Lung (tissue), 16 donors: ENCODE measurements around the gene IL13RA2. TPM values are rescaled to one million over a fixed set of nuclear protein-coding genes. Genes with fewer than 3 reads are reported as not detected.

Experiments
- ATAC-seq: fragments of 200-7000 bp; cut with Tn5 transposase; one replicate; pipeline ENCODE4 v1.9.1; 2020; ENCODE audit warnings: moderate number of reproducible peaks; ENCODE audit not compliant: insufficient read depth, low FRiP score
- DNase-seq, 3 donors: peaks; one replicate each; pipeline ENCODE4 v3.0.0-alpha.2; 2013 to 2017
- H3K27ac ChIP-seq, 2 donors: one replicate each; pipeline ENCODE4 v1.5.1; 2013; ENCODE audit warnings: mild to moderate bottlenecking in 2 of 2, moderate library complexity in 2 of 2, control low read depth in 1 of 2, inconsistent platforms in 1 of 2, low read depth in 1 of 2, low read length in 1 of 2
- H3K27me3 ChIP-seq, 3 donors: one replicate each; pipeline ENCODE4 v1.5.1; 2013; ENCODE audit warnings: low read length in 2 of 3; ENCODE audit not compliant: control insufficient read depth in 3 of 3, insufficient read depth in 3 of 3
- H3K36me3 ChIP-seq, 4 donors: one replicate each; pipeline ENCODE4 v1.5.1; 2013; ENCODE audit warnings: low read length in 4 of 4, mild to moderate bottlenecking in 1 of 4, moderate library complexity in 1 of 4; ENCODE audit not compliant: control insufficient read depth in 4 of 4, insufficient read depth in 4 of 4
- H3K4me1 ChIP-seq, 5 donors: one replicate each; pipeline ENCODE4 v1.5.1; 2013; ENCODE audit warnings: low read length in 5 of 5, mild to moderate bottlenecking in 2 of 5, moderate library complexity in 1 of 5; ENCODE audit not compliant: control insufficient read depth in 5 of 5, insufficient read depth in 5 of 5
- H3K4me3 ChIP-seq: one replicate; pipeline ENCODE4 v1.5.1; 2013; ENCODE audit warnings: mild to moderate bottlenecking, control low read depth, moderate library complexity
- H3K9ac ChIP-seq, 2 donors: one replicate each; pipeline ENCODE4 v1.5.1; 2013; ENCODE audit warnings: low read length in 2 of 2, control low read depth in 1 of 2; ENCODE audit not compliant: insufficient read depth in 1 of 2
- H3K9me3 ChIP-seq, 4 donors: one replicate each; pipeline ENCODE4 v1.5.1; 2013; ENCODE audit warnings: low read length in 3 of 4, mild to moderate bottlenecking in 1 of 4, moderate library complexity in 1 of 4; ENCODE audit not compliant: control insufficient read depth in 4 of 4, insufficient read depth in 3 of 4
- WGBS, 2 donors: extraction: QIAGEN DNeasy Blood & Tissue Kit; methylation state at CpG; one replicate each; pipeline ENCODE4 v1.1.7; 2013; 5-methylcytosine and 5-hydroxymethylcytosine counted together
- long read RNA-seq, 5 donors: transcript quantifications; one replicate each; lab custom pipeline, GENCODE V29; 2026
- polyA plus RNA-seq, 2 donors: library from polyadenylated mRNA; stranded (reverse); fragments of 200-250 nt; gene quantifications; one replicate each; pipeline ENCODE4 v1.2.1, GENCODE V29; 2013
- total RNA-seq, 2 donors: library from RNA; depleted of rRNA in 1 of 2; stranded (reverse); fragments of >200 nt in 1 of 2; gene quantifications; one replicate each; pipeline ENCODE4 v1.2.1, GENCODE V29; 2014 to 2021
- TF ChIP-seq, protein P1 (sequence below): IDR thresholded peaks from 2 replicates; pipeline ENCODE4 v1.5.1; 2012; ENCODE audit warnings: mild to moderate bottlenecking; ENCODE audit errors: control extremely low read depth, extremely low read depth
- donor health status: control.
- donor health status: control.
- donor health status: Bipolar disorder and iron deficiency.
- donor health status: healthy.
- donor health status: DM: yes; HTN: yes; CAD: no.

Gene IL13RA2, protein sequence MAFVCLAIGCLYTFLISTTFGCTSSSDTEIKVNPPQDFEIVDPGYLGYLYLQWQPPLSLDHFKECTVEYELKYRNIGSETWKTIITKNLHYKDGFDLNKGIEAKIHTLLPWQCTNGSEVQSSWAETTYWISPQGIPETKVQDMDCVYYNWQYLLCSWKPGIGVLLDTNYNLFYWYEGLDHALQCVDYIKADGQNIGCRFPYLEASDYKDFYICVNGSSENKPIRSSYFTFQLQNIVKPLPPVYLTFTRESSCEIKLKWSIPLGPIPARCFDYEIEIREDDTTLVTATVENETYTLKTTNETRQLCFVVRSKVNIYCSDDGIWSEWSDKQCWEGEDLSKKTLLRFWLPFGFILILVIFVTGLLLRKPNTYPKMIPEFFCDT
- 1 to 10 TPM; 3.3 to 4.4 TPM for total RNA-seq
- 1 to 10 TPM in 1 of 2 donors, under 1 TPM in 1; 0.71 to 2.7 TPM for polyA plus RNA-seq
- long read RNA-seq, donor 1, result 0 reads
- long read RNA-seq, donor 2, result 0 reads
- long read RNA-seq, donor 3, result 0 reads
- long read RNA-seq, donor 4, result 0 reads
- long read RNA-seq, donor 5, partial matches to known transcripts, result 0 of 1 reads
- long read RNA-seq, donor 5, other reads (novel, unspliced or antisense), result 0 of 1 reads

DNA sequence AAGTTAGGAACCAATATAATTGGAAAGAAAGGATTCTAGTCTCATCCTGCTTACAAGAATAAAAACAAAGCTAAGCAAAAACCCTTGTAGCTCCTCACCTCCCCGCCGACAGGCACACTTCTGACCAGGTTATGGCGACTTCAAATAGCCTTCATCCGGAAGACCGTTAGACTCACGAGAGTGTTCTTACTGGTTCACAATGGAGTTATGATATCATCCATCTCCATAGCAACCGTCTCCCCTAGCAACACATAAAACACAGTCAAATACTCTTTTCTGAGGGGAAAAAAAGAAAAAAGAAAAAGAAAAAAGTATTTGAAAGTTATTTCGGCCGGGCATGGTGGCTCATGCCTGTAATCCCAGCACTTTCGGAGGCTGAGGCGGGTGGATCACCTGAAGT, at the start of gene IL13RA2:
IL13RA2 (minus strand) TSS at position 162 of the 400 bp plus-strand sequence. CDS start 347 bp downstream, outside the sequence.
- ATAC-seq (no peak), DNase-seq (peak in 1 of 3 donors; percentile 10)
- peaks cover 0 to 2% (median 0%) of the 10 kb centered on the region in 5 donors for H3K4me1 ChIP-seq
- 73 to 92% methylated on average over 11 of the region's 11 CpGs for WGBS, 2 donors
- TF ChIP-seq, protein P1, sequence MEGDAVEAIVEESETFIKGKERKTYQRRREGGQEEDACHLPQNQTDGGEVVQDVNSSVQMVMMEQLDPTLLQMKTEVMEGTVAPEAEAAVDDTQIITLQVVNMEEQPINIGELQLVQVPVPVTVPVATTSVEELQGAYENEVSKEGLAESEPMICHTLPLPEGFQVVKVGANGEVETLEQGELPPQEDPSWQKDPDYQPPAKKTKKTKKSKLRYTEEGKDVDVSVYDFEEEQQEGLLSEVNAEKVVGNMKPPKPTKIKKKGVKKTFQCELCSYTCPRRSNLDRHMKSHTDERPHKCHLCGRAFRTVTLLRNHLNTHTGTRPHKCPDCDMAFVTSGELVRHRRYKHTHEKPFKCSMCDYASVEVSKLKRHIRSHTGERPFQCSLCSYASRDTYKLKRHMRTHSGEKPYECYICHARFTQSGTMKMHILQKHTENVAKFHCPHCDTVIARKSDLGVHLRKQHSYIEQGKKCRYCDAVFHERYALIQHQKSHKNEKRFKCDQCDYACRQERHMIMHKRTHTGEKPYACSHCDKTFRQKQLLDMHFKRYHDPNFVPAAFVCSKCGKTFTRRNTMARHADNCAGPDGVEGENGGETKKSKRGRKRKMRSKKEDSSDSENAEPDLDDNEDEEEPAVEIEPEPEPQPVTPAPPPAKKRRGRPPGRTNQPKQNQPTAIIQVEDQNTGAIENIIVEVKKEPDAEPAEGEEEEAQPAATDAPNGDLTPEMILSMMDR, result no peak
- no peak within 1 kb of the TSS for H3K27ac ChIP-seq
- no peak within 1 kb of the TSS for H3K9ac ChIP-seq
- H3K9me3 ChIP-seq, result no peaks in the 10 kb centered on the region
- no peaks in the 10 kb centered on the region for H3K36me3 ChIP-seq
- peaks cover 0 to 24% (median 4%) of the 10 kb centered on the region in 3 donors for H3K27me3 ChIP-seq
- no peak within 1 kb of the TSS for H3K4me3 ChIP-seq

DNA sequence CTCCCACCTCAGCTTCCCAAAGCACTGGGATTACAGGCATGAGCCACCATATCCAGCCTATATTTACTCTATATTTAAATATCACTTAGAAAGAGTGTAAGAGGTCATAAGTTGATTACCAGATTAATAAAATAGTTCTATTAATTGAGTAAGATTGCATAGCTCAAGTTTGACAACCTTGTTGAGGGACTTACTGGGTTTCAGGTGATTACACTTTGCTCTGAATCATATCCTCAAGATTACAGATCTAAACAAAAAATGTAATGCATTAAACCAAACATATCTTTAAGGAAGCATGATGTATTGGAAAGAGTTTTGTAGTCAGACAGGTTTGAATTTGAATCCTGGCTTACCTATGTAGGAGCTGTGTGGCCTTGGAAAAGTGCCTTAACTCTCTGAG, 47.9 kb upstream of the IL13RA2 start:
- no peak for ATAC-seq
- peaks cover 0 to 7% (median 3%) of the 10 kb centered on the region in 4 donors for H3K9me3 ChIP-seq
- H3K36me3 ChIP-seq, result no peaks in the 10 kb centered on the region
- H3K27ac ChIP-seq, result no peak overlapping the region
- no peak overlapping the region for H3K9ac ChIP-seq
- H3K4me3 ChIP-seq, result no peak overlapping the region
- H3K27me3 ChIP-seq, result peaks cover 0 to 12% (median 9%) of the 10 kb centered on the region in 3 donors
- no peak for DNase-seq
- H3K4me1 ChIP-seq, result peaks cover 0 to 8% (median 0%) of the 10 kb centered on the region in 5 donors
- TF ChIP-seq, protein P1, result no peak

DNA sequence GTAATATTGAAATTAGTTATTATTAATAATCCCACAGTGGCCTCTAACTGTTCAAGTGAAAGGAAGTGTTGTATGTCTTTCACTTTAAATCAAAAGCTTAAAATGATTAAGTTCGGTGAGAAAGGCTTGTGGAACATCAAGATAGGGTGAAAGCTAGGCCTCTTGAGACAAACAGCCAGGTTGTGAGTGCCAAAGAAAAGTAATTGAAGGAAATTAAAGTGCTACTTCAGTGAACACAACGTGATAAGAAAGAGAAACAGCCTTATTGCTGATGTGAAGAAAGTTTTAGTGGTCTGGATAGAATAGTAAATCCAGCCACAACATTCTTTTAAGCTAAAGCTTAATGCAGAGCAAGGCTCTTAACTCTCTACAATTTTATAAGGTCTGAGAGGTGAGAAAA, 42.6 kb upstream of the IL13RA2 start:
- Histone ChIP-seq H3K9me3 (peaks cover 0 to 7% (median 0%) of the 10 kb centered on the region in 4 donors), H3K4me1 (peaks cover 0 to 13% (median 0%) of the 10 kb centered on the region in 5 donors), H3K27ac (no peak overlapping the region), H3K9ac (no peak overlapping the region), H3K4me3 (no peak overlapping the region), H3K36me3 (no peaks in the 10 kb centered on the region), H3K27me3 (peaks cover 0 to 11% (median 2%) of the 10 kb centered on the region in 3 donors)
- no peak for ATAC-seq
- WGBS, 2 donors, result 12 to 15% methylated on average over 2 of the region's 2 CpGs
- peak in 1 of 3 donors; percentile 65 for DNase-seq
- TF ChIP-seq, protein P1, result no peak
